ENCODE results near the gene PDCD6IP.

DNA sequence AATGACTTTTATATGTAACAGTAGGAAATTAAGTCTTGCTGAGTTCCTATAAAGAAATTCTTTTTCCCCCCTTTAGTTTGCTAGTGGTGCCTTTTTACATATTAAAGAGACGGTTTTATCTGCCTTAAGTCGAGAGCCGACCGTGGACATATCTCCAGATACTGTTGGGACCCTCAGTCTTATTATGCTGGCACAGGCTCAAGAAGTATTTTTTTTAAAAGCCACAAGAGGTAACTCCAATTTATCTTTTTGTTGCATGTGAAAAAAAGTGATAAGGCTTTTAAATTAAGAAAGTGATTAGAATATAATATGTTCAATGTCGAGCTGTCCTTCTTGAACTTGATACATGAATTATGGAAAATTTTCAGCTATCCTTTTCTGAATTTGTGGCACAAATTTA, 26.7 kb downstream of the PDCD6IP start:
- TF ChIP-seq, protein P1, sequence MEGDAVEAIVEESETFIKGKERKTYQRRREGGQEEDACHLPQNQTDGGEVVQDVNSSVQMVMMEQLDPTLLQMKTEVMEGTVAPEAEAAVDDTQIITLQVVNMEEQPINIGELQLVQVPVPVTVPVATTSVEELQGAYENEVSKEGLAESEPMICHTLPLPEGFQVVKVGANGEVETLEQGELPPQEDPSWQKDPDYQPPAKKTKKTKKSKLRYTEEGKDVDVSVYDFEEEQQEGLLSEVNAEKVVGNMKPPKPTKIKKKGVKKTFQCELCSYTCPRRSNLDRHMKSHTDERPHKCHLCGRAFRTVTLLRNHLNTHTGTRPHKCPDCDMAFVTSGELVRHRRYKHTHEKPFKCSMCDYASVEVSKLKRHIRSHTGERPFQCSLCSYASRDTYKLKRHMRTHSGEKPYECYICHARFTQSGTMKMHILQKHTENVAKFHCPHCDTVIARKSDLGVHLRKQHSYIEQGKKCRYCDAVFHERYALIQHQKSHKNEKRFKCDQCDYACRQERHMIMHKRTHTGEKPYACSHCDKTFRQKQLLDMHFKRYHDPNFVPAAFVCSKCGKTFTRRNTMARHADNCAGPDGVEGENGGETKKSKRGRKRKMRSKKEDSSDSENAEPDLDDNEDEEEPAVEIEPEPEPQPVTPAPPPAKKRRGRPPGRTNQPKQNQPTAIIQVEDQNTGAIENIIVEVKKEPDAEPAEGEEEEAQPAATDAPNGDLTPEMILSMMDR (IDR thresholded peaks at IDR 0.05; ENCODE audit: low read depth, low read length, poor library complexity, severe bottlenecking) = no peak
- TF ChIP-seq EZH2phosphoT487 (IDR thresholded peaks at IDR 0.05; ENCODE audit: borderline replicate concordance, low read length) = no peak

All from DOHH2 (cell line).